IMR-90 (cell line): ENCODE data around the gene OR51E1. TPM values are rescaled to one million over a fixed set of nuclear protein-coding genes. Genes with fewer than 3 reads are reported as not detected.

Experiments
- CEBPB ChIP-seq: IDR thresholded peaks from 2 replicates; pipeline ENCODE4 v1.6.1; 2012; ENCODE audit warnings: low read depth, low read length, improper control_type of control experiment
- FOS ChIP-seq: fragments of 150-350 bp; IDR thresholded peaks from 2 replicates; pipeline ENCODE4 v1.6.1; 2016; ENCODE audit warnings: low read depth, low read length
- MAZ ChIP-seq: IDR thresholded peaks from 2 replicates; pipeline ENCODE4 v1.6.1; 2012; ENCODE audit warnings: low read depth, mild to moderate bottlenecking, low read length, improper control_type of control experiment, moderate library complexity, borderline replicate concordance
- RCOR1 ChIP-seq: IDR thresholded peaks from 2 replicates; pipeline ENCODE4 v1.6.1; 2012; ENCODE audit warnings: mild to moderate bottlenecking, low read length, improper control_type of control experiment; ENCODE audit not compliant: insufficient replicate concordance
- SMC3 ChIP-seq: fragments of 150-350 bp; IDR thresholded peaks from 2 replicates; pipeline ENCODE4 v1.6.1; 2016; ENCODE audit warnings: low read depth, mild to moderate bottlenecking, antibody characterized with exemption, low read length, moderate library complexity
- polyA plus RNA-seq, 3 experiments: library from polyadenylated mRNA; depleted of rRNA; stranded (reverse); fragments of >200 nt; gene quantifications; 2 replicates each; pipeline ENCODE4 v1.2.3, GENCODE V29; 2012; ENCODE audit warnings: low replicate concordance in 1 of 3
- total RNA-seq: library from RNA; depleted of rRNA; stranded (reverse); fragments of >200 nt; gene quantifications from 2 replicates; pipeline ENCODE4 v1.2.3, GENCODE V29; 2012
- TF ChIP-seq, protein P1 (sequence below): fragments of 150-350 bp; IDR thresholded peaks from 2 replicates; pipeline ENCODE4 v1.6.1; 2016; ENCODE audit warnings: low read depth, mild to moderate bottlenecking, low read length, moderate library complexity, borderline replicate concordance

The OR51E1 gene
- total and polyA plus RNA-seq, 2 of the 4 experiments (the other 2 are of a cell fraction) = 0.02 TPM; not detected in 1

DNA sequence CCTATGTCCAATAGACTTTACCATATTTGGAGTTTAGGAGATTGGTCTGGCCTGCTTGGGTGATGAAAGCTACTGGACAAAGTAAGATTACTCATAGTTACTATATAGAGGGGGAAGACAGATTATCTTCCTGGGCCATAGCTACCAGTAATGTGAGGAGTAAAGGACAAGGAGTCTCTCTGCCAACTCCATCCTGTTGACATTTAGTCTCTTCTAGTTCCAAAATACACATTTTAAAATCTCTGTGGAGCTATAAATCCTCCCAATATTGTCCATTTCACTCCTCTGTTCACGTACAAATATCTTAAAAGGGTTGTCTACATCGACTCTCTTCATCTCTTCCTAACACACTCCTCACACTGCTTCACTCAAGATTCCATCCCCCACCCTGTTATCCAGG lies 7.6 kb upstream of the OR51E1 start (continued):
- TF ChIP-seq SMC3 (no peak), MAZ (no peak), FOS (no peak), CEBPB (no peak), RCOR1 (no peak)
- TF ChIP-seq, protein P1, sequence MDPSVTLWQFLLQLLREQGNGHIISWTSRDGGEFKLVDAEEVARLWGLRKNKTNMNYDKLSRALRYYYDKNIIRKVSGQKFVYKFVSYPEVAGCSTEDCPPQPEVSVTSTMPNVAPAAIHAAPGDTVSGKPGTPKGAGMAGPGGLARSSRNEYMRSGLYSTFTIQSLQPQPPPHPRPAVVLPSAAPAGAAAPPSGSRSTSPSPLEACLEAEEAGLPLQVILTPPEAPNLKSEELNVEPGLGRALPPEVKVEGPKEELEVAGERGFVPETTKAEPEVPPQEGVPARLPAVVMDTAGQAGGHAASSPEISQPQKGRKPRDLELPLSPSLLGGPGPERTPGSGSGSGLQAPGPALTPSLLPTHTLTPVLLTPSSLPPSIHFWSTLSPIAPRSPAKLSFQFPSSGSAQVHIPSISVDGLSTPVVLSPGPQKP = no peak
